Endothelial cell (in vitro differentiated cells): ENCODE data around the gene GNAI3. TPM values are rescaled to one million over a fixed set of nuclear protein-coding genes. Genes with fewer than 3 reads are reported as not detected.

Experiments
- DNase-seq: peaks from one replicate; pipeline ENCODE4 v3.0.0; 2021; ENCODE audit warnings: low spot score
- H3K27ac Mint-ChIP-seq: one replicate; pipeline ENCODE4 v1.8.0; 2021; ENCODE audit warnings: mixed read lengths, inconsistent platforms; ENCODE audit not compliant: unreplicated experiment
- H3K27me3 Mint-ChIP-seq: one replicate; pipeline ENCODE4 v1.8.0; 2021; ENCODE audit warnings: mild to moderate bottlenecking, moderate library complexity, mixed read lengths, inconsistent platforms; ENCODE audit not compliant: unreplicated experiment
- H3K36me3 Mint-ChIP-seq: one replicate; pipeline ENCODE4 v1.8.0; 2021; ENCODE audit warnings: mild to moderate bottlenecking, low read depth, mixed read lengths, inconsistent platforms; ENCODE audit not compliant: unreplicated experiment
- H3K4me1 Mint-ChIP-seq: one replicate; pipeline ENCODE4 v1.8.0; 2021; ENCODE audit warnings: mild to moderate bottlenecking, mixed read lengths, inconsistent platforms; ENCODE audit not compliant: unreplicated experiment
- H3K4me3 Mint-ChIP-seq: one replicate; pipeline ENCODE4 v1.8.0; 2021; ENCODE audit warnings: mild to moderate bottlenecking, mixed read lengths, inconsistent platforms; ENCODE audit not compliant: unreplicated experiment
- H3K9me3 Mint-ChIP-seq: one replicate; pipeline ENCODE4 v1.8.0; 2021; ENCODE audit warnings: mixed read lengths, inconsistent platforms; ENCODE audit not compliant: unreplicated experiment
- total RNA-seq: library from RNA; stranded (reverse); fragmentation: NEBNext Ultra II Directional; extraction: Animal tissue kit (Norgen Biotek cat#: 25700); gene quantifications from one replicate; pipeline ENCODE4 v1.2.1, GENCODE V29; 2021; ENCODE audit not compliant: unreplicated experiment
- TF ChIP-seq, protein P1 (sequence below): fragments of 200-600 bp; sonication (generic); IDR thresholded peaks from one replicate; pipeline ENCODE4 v1.5.0; 2021; ENCODE audit warnings: antibody characterized with exemption; ENCODE audit not compliant: unreplicated experiment

The GNAI3 gene
- total RNA-seq, 1 donor from 2014 or later: 17.7 TPM

DNA sequence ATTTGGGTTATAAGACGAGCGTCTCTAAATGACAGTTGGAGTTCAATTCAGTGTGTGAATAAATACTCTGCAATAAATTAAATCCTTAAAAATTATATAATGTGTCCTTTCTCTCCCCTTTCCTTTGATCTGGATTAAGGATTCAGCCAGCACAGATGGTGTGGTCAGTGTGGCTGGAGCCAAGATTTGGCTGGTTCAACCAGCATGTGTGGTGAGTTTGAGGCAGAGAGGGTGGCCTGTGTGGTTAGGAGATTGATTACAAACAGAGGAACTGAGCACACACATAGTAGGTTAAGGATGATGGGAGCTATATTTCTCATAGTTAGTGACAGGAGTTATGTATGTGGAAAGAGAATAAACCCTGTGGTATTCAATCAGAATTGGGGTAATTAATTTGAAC, 24.7 kb upstream of the GNAI3 start:
- no peak overlapping the region for H3K4me3 Mint-ChIP-seq
- TF ChIP-seq, protein P1, sequence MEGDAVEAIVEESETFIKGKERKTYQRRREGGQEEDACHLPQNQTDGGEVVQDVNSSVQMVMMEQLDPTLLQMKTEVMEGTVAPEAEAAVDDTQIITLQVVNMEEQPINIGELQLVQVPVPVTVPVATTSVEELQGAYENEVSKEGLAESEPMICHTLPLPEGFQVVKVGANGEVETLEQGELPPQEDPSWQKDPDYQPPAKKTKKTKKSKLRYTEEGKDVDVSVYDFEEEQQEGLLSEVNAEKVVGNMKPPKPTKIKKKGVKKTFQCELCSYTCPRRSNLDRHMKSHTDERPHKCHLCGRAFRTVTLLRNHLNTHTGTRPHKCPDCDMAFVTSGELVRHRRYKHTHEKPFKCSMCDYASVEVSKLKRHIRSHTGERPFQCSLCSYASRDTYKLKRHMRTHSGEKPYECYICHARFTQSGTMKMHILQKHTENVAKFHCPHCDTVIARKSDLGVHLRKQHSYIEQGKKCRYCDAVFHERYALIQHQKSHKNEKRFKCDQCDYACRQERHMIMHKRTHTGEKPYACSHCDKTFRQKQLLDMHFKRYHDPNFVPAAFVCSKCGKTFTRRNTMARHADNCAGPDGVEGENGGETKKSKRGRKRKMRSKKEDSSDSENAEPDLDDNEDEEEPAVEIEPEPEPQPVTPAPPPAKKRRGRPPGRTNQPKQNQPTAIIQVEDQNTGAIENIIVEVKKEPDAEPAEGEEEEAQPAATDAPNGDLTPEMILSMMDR: no peak
- no peak overlapping the region for H3K27ac Mint-ChIP-seq
- H3K4me1 Mint-ChIP-seq: peaks cover 13% of the 10 kb centered on the region
- H3K9me3 Mint-ChIP-seq: no peaks in the 10 kb centered on the region
- H3K27me3 Mint-ChIP-seq: peaks cover 6% of the 10 kb centered on the region
- H3K36me3 Mint-ChIP-seq: no peaks in the 10 kb centered on the region
- no peak for DNase-seq

DNA sequence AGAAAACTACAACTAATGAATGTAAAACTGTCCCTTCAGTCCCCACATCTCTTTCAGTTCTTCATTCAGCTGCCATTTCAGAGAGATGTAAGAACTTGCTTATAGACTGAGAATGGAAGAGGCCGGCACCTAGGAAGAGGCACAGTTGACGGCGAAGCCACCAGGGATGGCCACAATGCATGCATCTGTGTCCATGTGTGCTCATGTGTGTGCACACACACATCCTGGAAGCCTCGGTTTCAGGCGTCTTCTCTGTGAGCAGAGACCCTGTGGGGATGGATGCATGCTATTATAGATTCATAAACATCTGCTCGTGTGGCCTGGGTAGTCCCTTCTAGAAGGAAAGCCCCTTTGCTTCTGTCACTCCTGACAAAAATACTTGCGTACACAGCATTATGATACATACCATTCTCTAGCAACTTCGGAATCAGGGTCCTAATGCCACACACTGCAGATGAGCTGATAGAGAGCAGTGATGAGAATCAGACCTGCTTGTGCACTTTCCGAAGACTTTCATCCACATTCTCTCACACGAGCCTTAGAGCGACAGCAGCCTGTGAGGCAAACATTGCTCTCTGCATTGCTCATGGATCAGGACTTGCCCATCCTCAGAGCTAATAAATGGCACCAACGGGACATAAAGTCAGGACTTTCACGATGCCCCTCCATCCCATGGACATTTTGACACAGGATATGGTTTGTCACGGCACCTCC, 21.2 kb upstream of the GNAI3 start:
- H3K4me3 Mint-ChIP-seq: peak overlapping the region; percentile 31
- peak overlapping the region; percentile 71 for H3K27ac Mint-ChIP-seq
- no peak for DNase-seq
- no peaks in the 10 kb centered on the region for H3K36me3 Mint-ChIP-seq
- peaks cover 4% of the 10 kb centered on the region for H3K27me3 Mint-ChIP-seq
- H3K9me3 Mint-ChIP-seq: no peaks in the 10 kb centered on the region
- peaks cover 15% of the 10 kb centered on the region for H3K4me1 Mint-ChIP-seq
- TF ChIP-seq, protein P1: no peak

DNA sequence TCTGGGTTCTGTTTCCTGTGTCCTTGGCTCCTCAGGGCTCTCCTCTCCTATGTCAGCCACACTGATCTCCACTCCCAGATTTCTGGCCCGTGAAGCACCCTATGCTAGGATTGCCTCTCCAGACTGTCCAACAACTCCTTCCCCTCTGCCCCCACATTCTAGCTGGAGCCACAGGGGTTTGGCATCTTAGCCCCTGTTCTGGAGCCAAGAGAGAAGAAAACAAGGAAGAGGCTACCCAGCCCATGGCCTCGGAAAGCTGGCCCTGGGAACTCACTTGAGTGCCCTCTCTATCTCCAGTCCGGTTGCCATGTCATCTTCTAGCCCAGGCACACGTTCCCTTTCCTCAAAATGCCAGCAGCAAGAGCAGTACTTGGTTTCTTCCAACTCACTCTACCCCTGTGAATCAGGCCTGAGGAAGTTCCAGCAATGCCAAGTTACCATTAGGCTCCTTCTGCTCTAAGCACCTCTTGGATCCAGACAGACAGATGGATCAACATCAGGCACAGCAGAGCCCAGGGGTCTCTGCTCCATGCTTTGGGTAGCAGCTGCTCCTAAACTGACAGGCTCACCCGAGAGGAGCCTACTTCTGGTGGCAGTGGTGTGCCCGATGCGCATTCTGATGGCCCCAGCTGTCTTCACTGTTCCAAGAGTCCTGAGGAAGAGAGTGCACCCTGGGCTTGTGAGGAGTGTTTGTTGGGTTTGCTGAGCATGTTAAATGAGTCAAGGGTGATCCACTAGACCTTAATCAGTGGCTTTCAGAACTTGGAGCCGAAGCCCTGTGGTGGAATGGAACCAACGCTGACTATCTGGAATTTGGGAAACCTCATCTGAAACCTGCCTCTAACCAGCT, 20.3 kb upstream of the GNAI3 start:
- H3K27me3 Mint-ChIP-seq: peaks cover 6% of the 10 kb centered on the region
- H3K4me1 Mint-ChIP-seq: peaks cover 20% of the 10 kb centered on the region
- no peaks in the 10 kb centered on the region for H3K9me3 Mint-ChIP-seq
- peak overlapping the region; percentile 31 for H3K4me3 Mint-ChIP-seq
- no peak for DNase-seq
- H3K36me3 Mint-ChIP-seq: no peaks in the 10 kb centered on the region
- peak overlapping the region; percentile 71 for H3K27ac Mint-ChIP-seq
- TF ChIP-seq, protein P1: no peak

DNA sequence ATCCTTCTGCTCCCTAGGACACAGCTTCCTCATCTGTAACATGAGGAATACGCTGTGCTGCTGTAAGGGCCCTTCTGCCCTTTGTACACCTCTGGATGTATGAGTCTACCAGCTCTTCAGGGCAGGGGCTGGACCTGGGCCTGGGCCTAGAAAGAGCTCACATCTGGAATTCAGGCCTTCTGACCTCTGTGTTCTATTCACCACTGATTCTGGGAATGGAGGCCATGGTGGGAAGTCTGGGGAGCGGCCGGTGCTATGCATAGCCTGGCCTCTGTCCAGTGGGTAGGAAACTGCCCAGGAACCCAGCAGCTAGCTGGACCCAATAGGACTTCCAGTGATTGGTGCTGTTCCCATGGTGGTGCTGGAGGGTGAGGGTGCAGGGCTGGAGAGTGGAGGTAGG, 19.7 kb upstream of the GNAI3 start:
- Mint-ChIP-seq H3K4me3 (no peak overlapping the region), H3K27ac (no peak overlapping the region), H3K4me1 (peaks cover 20% of the 10 kb centered on the region), H3K36me3 (no peaks in the 10 kb centered on the region), H3K27me3 (peaks cover 6% of the 10 kb centered on the region), H3K9me3 (no peaks in the 10 kb centered on the region)
- no peak for DNase-seq
- TF ChIP-seq, protein P1: no peak
